ENCODE data around the gene IKBKE. TPM values are rescaled to one million over a fixed set of nuclear protein-coding genes. Genes with fewer than 3 reads are reported as not detected.

Gene IKBKE
- total and polyA plus RNA-seq, 2 of the 8 experiments (the other 6 are each of a cell fraction or from before 2014, with no cell fraction given): 8.6 to 12.0 TPM

DNA sequence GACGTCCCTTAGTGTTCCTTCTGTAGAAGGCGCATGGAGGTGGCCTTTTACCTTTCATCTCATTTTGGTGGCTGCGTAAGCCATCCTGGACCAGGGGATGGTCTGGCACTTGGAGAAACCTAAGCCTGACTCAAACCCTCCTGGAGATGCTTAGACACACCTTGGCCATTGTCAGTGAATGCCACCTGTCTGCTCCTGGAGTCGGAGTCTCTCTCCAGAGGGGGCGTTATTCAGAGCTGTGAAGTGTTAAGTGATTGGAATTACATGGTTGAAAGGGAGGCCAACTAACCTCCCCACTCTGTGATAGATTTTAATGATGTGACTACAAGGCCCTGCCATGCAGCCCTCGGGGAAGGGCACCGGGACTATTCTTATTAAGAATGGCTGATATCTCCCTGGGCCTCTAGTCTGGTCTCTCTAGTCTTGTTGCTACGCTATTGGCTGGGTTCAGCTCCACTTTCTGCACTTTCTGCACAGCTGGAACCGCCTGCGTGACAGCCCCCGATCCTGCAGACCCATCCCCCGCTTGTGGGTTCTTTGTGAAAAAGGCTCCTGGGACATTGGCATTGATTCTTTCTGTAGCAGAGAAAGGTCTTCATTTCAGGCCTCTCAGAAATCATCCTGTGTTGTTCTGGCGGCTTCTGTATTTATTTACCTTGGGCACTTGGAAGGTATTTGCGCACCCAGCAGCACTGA lies 41.2 kb downstream of the IKBKE start (continued):
- TF ChIP-seq CHD7 (IDR thresholded peaks at IDR 0.05; ENCODE audit: insufficient replicate concordance, low read length) (no peak), PHF8 (conservative IDR thresholded peaks at IDR 0.05; ENCODE audit: low read depth, low read length) (no peak), EP300 (IDR thresholded peaks at IDR 0.05; ENCODE audit: borderline replicate concordance in 1 of 2, low read depth in 2 of 2, low read length in 2 of 2) (no peak), TAF7 (optimal IDR thresholded peaks at IDR 0.05; ENCODE audit: borderline replicate concordance, low read depth, low read length) (no peak), JUN (IDR thresholded peaks at IDR 0.05; ENCODE audit: low read depth, low read length) (no peak), SAP30 (IDR thresholded peaks at IDR 0.05; ENCODE audit: insufficient read depth, insufficient replicate concordance, low read length) (no peak), SP1 (IDR thresholded peaks at IDR 0.05; ENCODE audit: low read depth, low read length) (no peak), SUZ12 (IDR thresholded peaks at IDR 0.05; ENCODE audit: low read length) (no peak), CHD1 (IDR thresholded peaks at IDR 0.05; ENCODE audit: low read depth, low read length) (no peak), TBP (IDR thresholded peaks at IDR 0.05; ENCODE audit: low read depth, low read length) (no peak)

All from H1 (cell line).